IMR-90 (cell line): Measurements from ENCODE around the gene ANKRD9. TPM values are rescaled to one million over a fixed set of nuclear protein-coding genes. Genes with fewer than 3 reads are reported as not detected.

Source experiments
- ATAC-seq: fragments of 200-7000 bp; cut with Tn5 transposase; 2 replicates; pipeline ENCODE4 v1.9.1; 2020; ENCODE audit warnings: low read depth, mild to moderate bottlenecking, moderate library complexity
- BruUV-seq: library from RNA; stranded (reverse); fragments of 400-500 nt; replicated peaks from 2 replicates; lab custom pipeline; 2021; lab: Mats Ljungman, UMichigan
- CTCF ChIA-PET: fragments of 300-600 bp; formaldehyde crosslinking; extraction: SDS; loops from one replicate; lab custom pipeline; 2021; ENCODE audit warnings: antibody characterized with exemption; lab: Yijun Ruan, JAX
- POLR2A ChIA-PET: fragments of 300-600 bp; sonication (Branson Sonifier 250); formaldehyde crosslinking; loops from one replicate; lab custom pipeline; 2022; ENCODE audit warnings: antibody characterized with exemption; ENCODE audit not compliant: unreplicated experiment; lab: Charles Lee
- DNase-seq: peaks from one replicate; pipeline ENCODE4 v3.0.0; 2013
- H2AFZ ChIP-seq: replicated peaks from 2 replicates; pipeline ENCODE3; 2013; ENCODE audit warnings: low read length, mild to moderate bottlenecking; ENCODE audit not compliant: poor library complexity
- H2AK5ac ChIP-seq: 2 replicates; pipeline ENCODE4 v1.6.1; 2013; ENCODE audit warnings: low read depth, low read length, inconsistent platforms
- H2AK9ac ChIP-seq: replicated peaks from 2 replicates; pipeline ENCODE3; 2013; ENCODE audit warnings: mild to moderate bottlenecking, low read depth, low read length, moderate library complexity; ENCODE audit not compliant: poor library complexity
- H2BK120ac ChIP-seq: 2 replicates; pipeline ENCODE4 v1.6.1; 2013; ENCODE audit warnings: low read depth, low read length, inconsistent platforms
- H2BK15ac ChIP-seq: 3 replicates; pipeline ENCODE4 v1.6.1; 2013; ENCODE audit warnings: low read depth, low read length, inconsistent platforms
- H2BK20ac ChIP-seq: 2 replicates; pipeline ENCODE4 v1.6.1; 2013; ENCODE audit warnings: low read depth, mild to moderate bottlenecking, inconsistent platforms, low read length, moderate library complexity
- H2BK5ac ChIP-seq: 2 replicates; pipeline ENCODE4 v1.6.1; 2013; ENCODE audit warnings: mild to moderate bottlenecking, low read depth, low read length, inconsistent platforms; ENCODE audit not compliant: poor library complexity, severe bottlenecking
- H3K14ac ChIP-seq: replicated peaks from 2 replicates; pipeline ENCODE4 v1.6.1; 2013; ENCODE audit warnings: low read depth, low read length, inconsistent platforms
- H3K18ac ChIP-seq: 2 replicates; pipeline ENCODE4 v1.6.1; 2013; ENCODE audit warnings: low read depth, low read length, control low read depth
- H3K23ac ChIP-seq: 2 replicates; pipeline ENCODE4 v1.6.1; 2013; ENCODE audit warnings: low read depth, low read length, inconsistent platforms
- H3K27ac ChIP-seq: 2 replicates; pipeline ENCODE4 v1.5.1; 2013; ENCODE audit warnings: mild to moderate bottlenecking, control low read depth, low read length; ENCODE audit not compliant: insufficient read depth
- H3K27me3 ChIP-seq: 2 replicates; pipeline ENCODE4 v1.6.1; 2013; ENCODE audit warnings: low read length; ENCODE audit not compliant: control insufficient read depth, insufficient read depth
- H3K36me3 ChIP-seq: 2 replicates; pipeline ENCODE4 v1.6.1; 2013; ENCODE audit warnings: low read length, mixed read lengths; ENCODE audit not compliant: control insufficient read depth, insufficient read depth
- H3K4ac ChIP-seq: 2 replicates; pipeline ENCODE4 v1.6.1; 2013; ENCODE audit warnings: low read depth, low read length, inconsistent platforms
- H3K4me1 ChIP-seq: 2 replicates; pipeline ENCODE4 v1.6.1; 2013; ENCODE audit warnings: low read length, mixed read lengths; ENCODE audit not compliant: control insufficient read depth, insufficient read depth
- H3K4me2 ChIP-seq: 2 replicates; pipeline ENCODE4 v1.6.1; 2013; ENCODE audit warnings: low read depth, mild to moderate bottlenecking, control low read depth, low read length, moderate library complexity
- H3K4me3 ChIP-seq: 2 replicates; pipeline ENCODE4 v1.5.1; 2013; ENCODE audit warnings: low read depth, mild to moderate bottlenecking, control low read depth, low read length, moderate library complexity; ENCODE audit not compliant: insufficient read depth
- H3K56ac ChIP-seq: 2 replicates; pipeline ENCODE4 v1.6.1; 2013; ENCODE audit warnings: low read length, inconsistent platforms; ENCODE audit not compliant: insufficient read depth; ENCODE audit errors: extremely low read depth
- H3K79me1 ChIP-seq, 2 experiments: 2 replicates each; pipeline ENCODE4 v1.6.1; 2013; ENCODE audit warnings: low read length in 2 of 2, inconsistent platforms in 1 of 2, low read depth in 1 of 2
- H3K9ac ChIP-seq: 2 replicates; pipeline ENCODE4 v1.6.1; 2013; ENCODE audit warnings: low read depth, low read length, control low read depth
- H3K9me1 ChIP-seq: 2 replicates; pipeline ENCODE4 v1.6.1; 2013; ENCODE audit warnings: low read length, inconsistent platforms; ENCODE audit not compliant: insufficient read depth
- H3K9me3 ChIP-seq: 2 replicates; pipeline ENCODE4 v1.6.1; 2013; ENCODE audit warnings: low read length; ENCODE audit not compliant: control insufficient read depth, insufficient read depth
- H4K20me1 ChIP-seq: 2 replicates; pipeline ENCODE4 v1.6.1; 2013; ENCODE audit warnings: low read length, inconsistent platforms; ENCODE audit not compliant: insufficient read depth
- H4K5ac ChIP-seq: 2 replicates; pipeline ENCODE4 v1.6.1; 2013; ENCODE audit warnings: mild to moderate bottlenecking, low read depth, low read length, control low read depth
- H4K8ac ChIP-seq, 2 experiments: 2 replicates each; pipeline ENCODE4 v1.6.1; 2013; ENCODE audit warnings: low read depth in 2 of 2, low read length in 2 of 2, control low read depth in 1 of 2, inconsistent platforms in 1 of 2
- H4K91ac ChIP-seq: 2 replicates; pipeline ENCODE4 v1.6.1; 2013; ENCODE audit warnings: low read depth, low read length, inconsistent platforms; ENCODE audit not compliant: insufficient read depth
- BHLHE40 ChIP-seq: fragments of 150-350 bp; IDR thresholded peaks from 2 replicates; pipeline ENCODE4 v1.6.1; 2016; ENCODE audit warnings: mild to moderate bottlenecking, low read depth, low read length
- CEBPB ChIP-seq: IDR thresholded peaks from 2 replicates; pipeline ENCODE4 v1.6.1; 2012; ENCODE audit warnings: low read depth, low read length, improper control_type of control experiment
- CHD1 ChIP-seq: IDR thresholded peaks from 2 replicates; pipeline ENCODE4 v1.6.1; 2012; ENCODE audit warnings: low read depth, low read length, improper control_type of control experiment
- FOS ChIP-seq: fragments of 150-350 bp; IDR thresholded peaks from 2 replicates; pipeline ENCODE4 v1.6.1; 2016; ENCODE audit warnings: low read depth, low read length
- MAFK ChIP-seq: IDR thresholded peaks from 2 replicates; pipeline ENCODE4 v1.6.1; 2012; ENCODE audit warnings: low read depth, low read length, improper control_type of control experiment
- MAZ ChIP-seq: IDR thresholded peaks from 2 replicates; pipeline ENCODE4 v1.6.1; 2012; ENCODE audit warnings: low read depth, mild to moderate bottlenecking, low read length, improper control_type of control experiment, moderate library complexity, borderline replicate concordance
- MXI1 ChIP-seq: IDR thresholded peaks from 2 replicates; pipeline ENCODE4 v1.6.1; 2012; ENCODE audit warnings: low read depth, mild to moderate bottlenecking, low read length, moderate library complexity, borderline replicate concordance
- NFE2L2 ChIP-seq: fragments of 150-350 bp; IDR thresholded peaks from 2 replicates; pipeline ENCODE4 v1.6.1; 2016; ENCODE audit warnings: low read depth, mild to moderate bottlenecking, low read length
- POLR2A ChIP-seq: IDR thresholded peaks from 2 replicates; pipeline ENCODE4 v1.6.1; 2012; ENCODE audit warnings: mild to moderate bottlenecking, low read depth, low read length
- RAD21 ChIP-seq: IDR thresholded peaks from 2 replicates; pipeline ENCODE4 v1.6.1; 2012; ENCODE audit warnings: low read length, improper control_type of control experiment
- RCOR1 ChIP-seq: IDR thresholded peaks from 2 replicates; pipeline ENCODE4 v1.6.1; 2012; ENCODE audit warnings: mild to moderate bottlenecking, low read length, improper control_type of control experiment; ENCODE audit not compliant: insufficient replicate concordance
- SMC3 ChIP-seq: fragments of 150-350 bp; IDR thresholded peaks from 2 replicates; pipeline ENCODE4 v1.6.1; 2016; ENCODE audit warnings: low read depth, mild to moderate bottlenecking, antibody characterized with exemption, low read length, moderate library complexity
- WGBS, 2 experiments: methylation state at CpG; one replicate each; pipeline versions ENCODE4 v1.1.5 to v1.1.7; 2013; ENCODE audit warnings: missing lambda C conversion rate in 2 of 2; ENCODE audit not compliant: insufficient read length in 1 of 2; ENCODE audit errors: extremely low coverage in 2 of 2; 5-methylcytosine and 5-hydroxymethylcytosine counted together
- dilution Hi-C: fragments of 300-500 bp; cut with HindIII; formaldehyde crosslinking; loops from one replicate; pipeline ENCODE4 v1.14.3; 2018; ENCODE audit warnings: low sequenced_read_pairs; ENCODE audit not compliant: unreplicated experiment
- in situ Hi-C: fragments of 300-500 bp; cut with MboI; formaldehyde crosslinking; loops from 3 replicates; pipeline ENCODE4 v1.14.3; 2019; ENCODE audit warnings: low sequenced_read_pairs, inconsistent platforms, mixed read lengths
- intact Hi-C: fragments of 100-400 bp; cut with micrococcal nuclease; formaldehyde crosslinking; loops from 2 replicates; pipeline ENCODE4 v1.10.0; 2022
- polyA plus RNA-seq, 3 experiments: library from polyadenylated mRNA; depleted of rRNA; stranded (reverse); fragments of >200 nt; gene quantifications; 2 replicates each; pipeline ENCODE4 v1.2.3, GENCODE V29; 2012; ENCODE audit warnings: low replicate concordance in 1 of 3
- total RNA-seq: library from RNA; depleted of rRNA; stranded (reverse); fragments of >200 nt; gene quantifications from 2 replicates; pipeline ENCODE4 v1.2.3, GENCODE V29; 2012
- TF ChIP-seq, protein P1 (sequence below): fragments of 150-350 bp; IDR thresholded peaks from 2 replicates; pipeline ENCODE4 v1.6.1; 2016; ENCODE audit warnings: low read depth, mild to moderate bottlenecking, low read length, moderate library complexity, borderline replicate concordance
- TF ChIP-seq, protein P2 (sequence below): fragments of 150-350 bp; IDR thresholded peaks from 2 replicates; pipeline ENCODE4 v1.6.1; 2017; ENCODE audit warnings: mild to moderate bottlenecking, antibody characterized with exemption, low read length, low read depth
- TF ChIP-seq, protein P3 (sequence below): conservative IDR thresholded peaks from 2 replicates; pipeline ENCODE4 v1.5.1; 2012; ENCODE audit warnings: mild to moderate bottlenecking, low read depth, low read length, improper control_type of control experiment

The ANKRD9 gene
- total and polyA plus RNA-seq, 2 of the 4 experiments (the other 2 are of a cell fraction), result 3.9 to 15.7 TPM

DNA sequence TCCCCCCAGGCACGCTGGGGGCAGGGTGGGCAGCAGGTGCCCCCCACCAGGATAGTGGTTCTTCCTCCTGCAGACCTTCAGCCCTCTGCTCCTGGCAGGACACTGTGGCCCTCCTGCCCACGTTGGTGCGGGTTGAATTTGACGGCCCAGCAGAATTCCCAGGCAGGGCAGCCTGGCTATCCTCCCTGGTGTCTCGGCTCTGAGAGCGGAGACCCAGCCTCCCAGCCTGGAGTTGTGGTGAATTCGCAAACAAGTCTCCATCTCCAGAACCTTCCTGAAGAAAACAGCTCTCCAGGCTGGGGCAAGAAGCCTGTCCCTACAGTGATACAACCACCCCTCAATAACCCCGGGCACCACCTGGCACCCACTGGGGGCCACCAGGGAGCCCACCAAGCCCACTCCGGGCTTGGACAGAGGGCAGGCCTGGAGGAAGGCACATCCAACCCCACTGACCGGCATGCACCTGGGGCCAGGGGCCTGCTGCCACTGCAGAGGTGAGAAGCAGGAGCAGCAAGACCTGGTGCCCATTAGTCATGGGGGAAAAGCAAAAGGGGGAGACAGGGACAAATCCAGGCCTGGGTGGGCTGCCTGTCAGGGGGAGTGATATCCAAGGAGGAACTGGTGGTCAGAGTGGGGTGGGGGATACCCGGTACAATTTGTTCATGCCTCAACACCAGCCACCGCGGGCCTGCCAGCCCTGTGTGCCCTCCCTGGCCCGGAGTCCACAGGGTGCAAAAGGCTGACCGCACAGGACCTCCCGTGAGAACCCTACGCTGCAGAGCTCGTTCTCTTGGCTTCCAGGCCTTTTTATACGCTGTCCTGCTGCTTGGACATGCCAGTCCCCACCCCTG lies 3.6 kb downstream of the ANKRD9 start:
- POLR2A ChIA-PET, result no interaction called here
- H3K4me2 ChIP-seq, result no peak overlapping the region
- H3K36me3 ChIP-seq, result peaks cover 13% of the 10 kb centered on the region
- H3K9me1 ChIP-seq, result peaks cover 6% of the 10 kb centered on the region; the same call in 1 of the 2 replicates
- H3K9me3 ChIP-seq, result no peaks in the 10 kb centered on the region
- H3K56ac ChIP-seq, result no peak overlapping the region
- no peak overlapping the region for H3K4me3 ChIP-seq
- H2BK20ac ChIP-seq, result no peak overlapping the region
- WGBS, 2 experiments, result 94% methylated on average over 11 of the region's 19 CpGs; no CpG with 5 or more reads in 1 of the 2 experiments
- no peak overlapping the region for H3K27ac ChIP-seq
- H4K91ac ChIP-seq, result no peak overlapping the region
- no peak overlapping the region for H3K9ac ChIP-seq
- no peaks in the 10 kb centered on the region for H4K20me1 ChIP-seq
- no peak overlapping the region for H3K18ac ChIP-seq
- in situ Hi-C loops (no loop called here), dilution Hi-C loops (no loop called here), intact Hi-C loops (no loop called here)
- H2BK120ac ChIP-seq, result no peak overlapping the region
- no peak overlapping the region for H3K23ac ChIP-seq
- no peak overlapping the region for H4K8ac ChIP-seq
- CTCF ChIA-PET, result no interaction called here
- H2BK15ac ChIP-seq, result no peak overlapping the region
- BruUV-seq, result no TSS peak
- ATAC-seq (no peak), DNase-seq (no peak)
- H3K79me1 ChIP-seq, result peaks cover 11 to 16% of the 10 kb centered on the region in 2 experiments
- H4K5ac ChIP-seq, result no peak overlapping the region
- H3K4ac ChIP-seq, result no peak overlapping the region
- H3K4me1 ChIP-seq, result peaks cover 8% of the 10 kb centered on the region
- peak overlapping the region; percentile 50 for H2AK9ac ChIP-seq
- no peak overlapping the region for H2BK5ac ChIP-seq
- H2AK5ac ChIP-seq, result no peak overlapping the region
- H3K14ac ChIP-seq, result no peak overlapping the region
- no peak overlapping the region for H2AFZ ChIP-seq
- H3K27me3 ChIP-seq, result no peaks in the 10 kb centered on the region
- TF ChIP-seq, protein P1, sequence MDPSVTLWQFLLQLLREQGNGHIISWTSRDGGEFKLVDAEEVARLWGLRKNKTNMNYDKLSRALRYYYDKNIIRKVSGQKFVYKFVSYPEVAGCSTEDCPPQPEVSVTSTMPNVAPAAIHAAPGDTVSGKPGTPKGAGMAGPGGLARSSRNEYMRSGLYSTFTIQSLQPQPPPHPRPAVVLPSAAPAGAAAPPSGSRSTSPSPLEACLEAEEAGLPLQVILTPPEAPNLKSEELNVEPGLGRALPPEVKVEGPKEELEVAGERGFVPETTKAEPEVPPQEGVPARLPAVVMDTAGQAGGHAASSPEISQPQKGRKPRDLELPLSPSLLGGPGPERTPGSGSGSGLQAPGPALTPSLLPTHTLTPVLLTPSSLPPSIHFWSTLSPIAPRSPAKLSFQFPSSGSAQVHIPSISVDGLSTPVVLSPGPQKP, result no peak
- TF ChIP-seq RCOR1 (no peak), MXI1 (no peak), SMC3 (no peak), CHD1 (no peak), CEBPB (no peak), BHLHE40 (no peak), FOS (no peak), RAD21 (no peak), POLR2A (no peak), MAZ (no peak), NFE2L2 (no peak), MAFK (no peak)
- TF ChIP-seq, protein P2, sequence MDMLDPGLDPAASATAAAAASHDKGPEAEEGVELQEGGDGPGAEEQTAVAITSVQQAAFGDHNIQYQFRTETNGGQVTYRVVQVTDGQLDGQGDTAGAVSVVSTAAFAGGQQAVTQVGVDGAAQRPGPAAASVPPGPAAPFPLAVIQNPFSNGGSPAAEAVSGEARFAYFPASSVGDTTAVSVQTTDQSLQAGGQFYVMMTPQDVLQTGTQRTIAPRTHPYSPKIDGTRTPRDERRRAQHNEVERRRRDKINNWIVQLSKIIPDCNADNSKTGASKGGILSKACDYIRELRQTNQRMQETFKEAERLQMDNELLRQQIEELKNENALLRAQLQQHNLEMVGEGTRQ, result no peak
- TF ChIP-seq, protein P3, sequence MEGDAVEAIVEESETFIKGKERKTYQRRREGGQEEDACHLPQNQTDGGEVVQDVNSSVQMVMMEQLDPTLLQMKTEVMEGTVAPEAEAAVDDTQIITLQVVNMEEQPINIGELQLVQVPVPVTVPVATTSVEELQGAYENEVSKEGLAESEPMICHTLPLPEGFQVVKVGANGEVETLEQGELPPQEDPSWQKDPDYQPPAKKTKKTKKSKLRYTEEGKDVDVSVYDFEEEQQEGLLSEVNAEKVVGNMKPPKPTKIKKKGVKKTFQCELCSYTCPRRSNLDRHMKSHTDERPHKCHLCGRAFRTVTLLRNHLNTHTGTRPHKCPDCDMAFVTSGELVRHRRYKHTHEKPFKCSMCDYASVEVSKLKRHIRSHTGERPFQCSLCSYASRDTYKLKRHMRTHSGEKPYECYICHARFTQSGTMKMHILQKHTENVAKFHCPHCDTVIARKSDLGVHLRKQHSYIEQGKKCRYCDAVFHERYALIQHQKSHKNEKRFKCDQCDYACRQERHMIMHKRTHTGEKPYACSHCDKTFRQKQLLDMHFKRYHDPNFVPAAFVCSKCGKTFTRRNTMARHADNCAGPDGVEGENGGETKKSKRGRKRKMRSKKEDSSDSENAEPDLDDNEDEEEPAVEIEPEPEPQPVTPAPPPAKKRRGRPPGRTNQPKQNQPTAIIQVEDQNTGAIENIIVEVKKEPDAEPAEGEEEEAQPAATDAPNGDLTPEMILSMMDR, result no peak
